Measurements from ENCODE around the gene PPM1E. TPM values are rescaled to one million over a fixed set of nuclear protein-coding genes. Genes with fewer than 3 reads are reported as not detected.

The PPM1E gene
- total and polyA plus RNA-seq, 2 of the 8 experiments (the other 6 are each of a cell fraction or from before 2014, with no cell fraction given) = 5.0 to 10.4 TPM

- Histone ChIP-seq H4K5ac (ENCODE audit: insufficient read length, low read depth, low read length) (no peak overlapping the region), H3K4ac (replicated peaks; ENCODE audit: insufficient read length, low read depth, low read length) (no peak overlapping the region), H4K91ac (replicated peaks; ENCODE audit: insufficient read length, low read length) (no peak overlapping the region), H2AFZ (ENCODE audit: low read length) (no peak overlapping the region), H4K8ac (ENCODE audit: extremely low read depth, insufficient read depth, low read length) (no peak overlapping the region), H3K23me2 (ENCODE audit: low read depth, low read length) (no peaks in the 10 kb centered on the region), H2BK15ac (ENCODE audit: low read length) (no peak overlapping the region), H4K20me1 (replicated peaks in 1 of 2; ENCODE audit: control insufficient read depth in 1 of 2, insufficient read depth in 2 of 2, low read length in 2 of 2) (no peaks in the 10 kb centered on the region), H3K27ac (ENCODE audit: low read depth, low read length) (no peak overlapping the region), H3K4me1 (replicated peaks in 1 of 4; ENCODE audit: control insufficient read depth in 3 of 4, insufficient read depth in 4 of 4, low read length in 3 of 4) (no peaks in the 10 kb centered on the region), H2BK5ac (ENCODE audit: low read depth, low read length) (no peak overlapping the region), H3K9me3 (ENCODE audit: insufficient read depth in 2 of 2, low read depth in 1 of 2, low read length in 1 of 2) (no peaks in the 10 kb centered on the region), H2BK12ac (ENCODE audit: low read depth, low read length) (no peak overlapping the region), H3K23ac (ENCODE audit: insufficient read length) (no peak overlapping the region), H3K56ac (replicated peaks; ENCODE audit: insufficient read length, low read depth, low read length) (no peak overlapping the region), H3K4me3 (ENCODE audit: extremely low read depth in 1 of 4, insufficient read depth in 2 of 4, low read depth in 3 of 4, low read length in 4 of 4) (no peak overlapping the region), H3K36me3 (ENCODE audit: control insufficient read depth in 2 of 4, insufficient read depth in 4 of 4, low read length in 3 of 4) (no peaks in the 10 kb centered on the region), H2BK20ac (ENCODE audit: low read length) (no peak overlapping the region), H3K79me1 (ENCODE audit: low read depth, low read length) (no peaks in the 10 kb centered on the region), H3K14ac (ENCODE audit: insufficient read length) (no peak overlapping the region), H2AK5ac (ENCODE audit: low read depth, low read length) (no peak overlapping the region), H2BK120ac (replicated peaks; ENCODE audit: low read depth, low read length) (no peak overlapping the region), H3K4me2 (ENCODE audit: insufficient read depth in 1 of 2, low read depth in 2 of 2, low read length in 2 of 2) (no peak overlapping the region), H3K27me3 (replicated peaks in 1 of 4; ENCODE audit: control insufficient read depth in 3 of 4, extremely low read depth in 1 of 4, insufficient read depth in 3 of 4, low read length in 3 of 4) (no peaks in the 10 kb centered on the region), H3K18ac (ENCODE audit: extremely low read depth, low read length) (no peak overlapping the region), H3K9ac (replicated peaks in 1 of 4; ENCODE audit: extremely low read depth in 1 of 4, low read depth in 3 of 4, low read length in 3 of 4) (no peak overlapping the region), H3K79me2 (ENCODE audit: control insufficient read depth in 1 of 2, insufficient read depth in 2 of 2, low read length in 2 of 2) (no peaks in the 10 kb centered on the region)
- POLR2A ChIA-PET (ENCODE audit: partially characterized antibody) = no interaction called here
- CTCF ChIA-PET (ENCODE audit: partially characterized antibody) = no interaction called here
- WGBS, 2 experiments (ENCODE audit: extremely low coverage in 1 of 2, insufficient coverage in 1 of 2, insufficient read length in 1 of 2, insufficient replicate concordance in 2 of 2, low coverage in 1 of 2, low lambda C conversion rate in 2 of 2, missing lambda C conversion rate in 1 of 2) = 95% methylated on average over 10 of the region's 10 CpGs; no CpG with 5 or more reads in 1 of the 2 experiments
- FAIRE-seq (no peak), DNase-seq (ENCODE audit: low read depth in 1 of 2, low spot score in 2 of 2) (no peak)
- TF ChIP-seq, protein P1, sequence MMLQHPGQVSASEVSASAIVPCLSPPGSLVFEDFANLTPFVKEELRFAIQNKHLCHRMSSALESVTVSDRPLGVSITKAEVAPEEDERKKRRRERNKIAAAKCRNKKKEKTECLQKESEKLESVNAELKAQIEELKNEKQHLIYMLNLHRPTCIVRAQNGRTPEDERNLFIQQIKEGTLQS (IDR thresholded peaks at IDR 0.05; ENCODE audit: insufficient read depth, low read depth, low read length) = no peak
- no peak for TF ChIP-seq TAF7 (optimal IDR thresholded peaks at IDR 0.05; ENCODE audit: borderline replicate concordance, low read depth, low read length)
- TF ChIP-seq HDAC6 (IDR thresholded peaks at IDR 0.05; ENCODE audit: low read depth, low read length) = no peak
- TF ChIP-seq BACH1 (IDR thresholded peaks at IDR 0.05; ENCODE audit: low read length) = no peak
- no peak for TF ChIP-seq KDM1A (IDR thresholded peaks at IDR 0.05; ENCODE audit: borderline replicate concordance, low read length)
- no peak for TF ChIP-seq TBP (IDR thresholded peaks at IDR 0.05; ENCODE audit: low read depth, low read length)
- TF ChIP-seq TCF12 (IDR thresholded peaks at IDR 0.05; ENCODE audit: low read depth, low read length) = no peak
- TF ChIP-seq SRF (IDR thresholded peaks at IDR 0.05; ENCODE audit: low read depth, low read length) = no peak
- TF ChIP-seq E2F6 (IDR thresholded peaks at IDR 0.05) = no peak
- TF ChIP-seq POLR2AphosphoS5 (IDR thresholded peaks at IDR 0.05; ENCODE audit: low read depth, low read length) = no peak
- TF ChIP-seq, protein P2, sequence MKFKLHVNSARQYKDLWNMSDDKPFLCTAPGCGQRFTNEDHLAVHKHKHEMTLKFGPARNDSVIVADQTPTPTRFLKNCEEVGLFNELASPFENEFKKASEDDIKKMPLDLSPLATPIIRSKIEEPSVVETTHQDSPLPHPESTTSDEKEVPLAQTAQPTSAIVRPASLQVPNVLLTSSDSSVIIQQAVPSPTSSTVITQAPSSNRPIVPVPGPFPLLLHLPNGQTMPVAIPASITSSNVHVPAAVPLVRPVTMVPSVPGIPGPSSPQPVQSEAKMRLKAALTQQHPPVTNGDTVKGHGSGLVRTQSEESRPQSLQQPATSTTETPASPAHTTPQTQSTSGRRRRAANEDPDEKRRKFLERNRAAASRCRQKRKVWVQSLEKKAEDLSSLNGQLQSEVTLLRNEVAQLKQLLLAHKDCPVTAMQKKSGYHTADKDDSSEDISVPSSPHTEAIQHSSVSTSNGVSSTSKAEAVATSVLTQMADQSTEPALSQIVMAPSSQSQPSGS (IDR thresholded peaks at IDR 0.05; ENCODE audit: low read length) = no peak
- no peak for TF ChIP-seq SP2 (IDR thresholded peaks at IDR 0.05; ENCODE audit: low read length)
Measured at GRCh38 chr17:58829172-58829637, 73.6 kb downstream of the PPM1E start.

All from H1 (cell line).